Measurements from ENCODE around the gene ELF4. TPM values are rescaled to one million over a fixed set of nuclear protein-coding genes. Genes with fewer than 3 reads are reported as not detected.

Gene ELF4
- total and polyA plus RNA-seq, 3 donors from 2014 or later = 4.2 to 10.2 (median 5.0) TPM

GRCh38 chrX:130066975-130067615 lies 43.2 kb downstream of the ELF4 start:
- Histone ChIP-seq H3K9me3 (no peaks in the 10 kb centered on the region), H3K36me3 (ENCODE audit: low read depth, missing control alignments) (no peaks in the 10 kb centered on the region), H3K27me3 (no peaks in the 10 kb centered on the region), H3K4me3 (no peak overlapping the region), H3K27ac (no peak overlapping the region), H3K4me1 (no peaks in the 10 kb centered on the region)
- intact Hi-C loops (cut with DNase I; ENCODE audit: low total_unique reads) = no loop called here
- peak; percentile 36 for DNase-seq
- no peak for TF ChIP-seq CTCF (IDR thresholded peaks at IDR 0.05)
- WGBS, 2 donors = 39 to 47% methylated on average over 6 to 9 of the region's 15 CpGs

GRCh38 chrX:130060122-130061069 lies 49.9 kb downstream of the ELF4 start:
- H3K4me1 ChIP-seq = no peaks in the 10 kb centered on the region
- intact Hi-C loops (cut with DNase I; ENCODE audit: low total_unique reads) = no loop called here
- peak; percentile 81 to 93 (median 87) for TF ChIP-seq CTCF (IDR thresholded peaks at IDR 0.05)
- no peak for TF ChIP-seq POLR2A (IDR thresholded peaks at IDR 0.05)
- H3K27me3 ChIP-seq = no peaks in the 10 kb centered on the region
- peak; percentile 76 for DNase-seq
- H3K4me3 ChIP-seq = peak overlapping the region; percentile 50 to 52
- H3K36me3 ChIP-seq (ENCODE audit: low read depth, missing control alignments) = no peaks in the 10 kb centered on the region
- 0% methylated on average over 11 of the region's 87 CpGs; no CpG with 5 or more reads in 1 of the 2 donors for WGBS, 2 donors
- peak overlapping the region in 1 of 2 donors; percentile 18 for H3K27ac ChIP-seq
- no peaks in the 10 kb centered on the region for H3K9me3 ChIP-seq

GRCh38 chrX:130058652-130059051 lies 51.6 kb downstream of the ELF4 start:
- Histone ChIP-seq H3K4me3 (no peak overlapping the region), H3K9me3 (no peaks in the 10 kb centered on the region), H3K27ac (no peak overlapping the region), H3K27me3 (no peaks in the 10 kb centered on the region), H3K4me1 (no peaks in the 10 kb centered on the region), H3K36me3 (ENCODE audit: low read depth, missing control alignments) (no peaks in the 10 kb centered on the region)
- intact Hi-C loops (cut with DNase I; ENCODE audit: low total_unique reads) = no loop called here
- TF ChIP-seq POLR2A (IDR thresholded peaks at IDR 0.05) (no peak), CTCF (IDR thresholded peaks at IDR 0.05) (no peak)
- no peak for DNase-seq
- WGBS, 2 donors = 75 to 85% methylated on average over 1 to 3 of the region's 7 CpGs

GRCh38 chrX:130057209-130057608 lies 53.1 kb downstream of the ELF4 start:
- H3K9me3 ChIP-seq = no peaks in the 10 kb centered on the region

More at GRCh38 chrX:130057209-130057608, 53.1 kb downstream of the ELF4 start:
- Histone ChIP-seq H3K27ac (no peak overlapping the region), H3K4me3 (no peak overlapping the region), H3K4me1 (no peaks in the 10 kb centered on the region), H3K27me3 (no peaks in the 10 kb centered on the region), H3K36me3 (ENCODE audit: low read depth, missing control alignments) (no peaks in the 10 kb centered on the region)
- no peak for TF ChIP-seq CTCF (IDR thresholded peaks at IDR 0.05)
- TF ChIP-seq POLR2A (IDR thresholded peaks at IDR 0.05) = no peak
- WGBS, 2 donors = 69 to 73% methylated on average over 6 to 9 of the region's 9 CpGs
- no peak for DNase-seq
- intact Hi-C loops (cut with DNase I; ENCODE audit: low total_unique reads) = no loop called here

All from testis (tissue), 3 donors.